AG04450 (cell line): ENCODE measurements around the gene GLP2R. TPM values are rescaled to one million over a fixed set of nuclear protein-coding genes. Genes with fewer than 3 reads are reported as not detected.

ENCODE experiments used
- CTCF ChIA-PET: fragments of 300-600, 350-600 bp; formaldehyde crosslinking; extraction: SDS; loops from one replicate; lab custom pipeline; 2022; ENCODE audit warnings: antibody characterized with exemption, inconsistent platforms; lab: Charles Lee
- POLR2A ChIA-PET: fragments of 350-600 bp; formaldehyde crosslinking; extraction: SDS; loops from one replicate; lab custom pipeline; 2021; ENCODE audit warnings: antibody characterized with exemption, inconsistent platforms; lab: Yijun Ruan, JAX
- DNase-seq: peaks from one replicate; pipeline ENCODE4 v3.0.0-alpha.2; 2011; ENCODE audit warnings: low read depth, low spot score
- H3K27ac ChIP-seq: one replicate; pipeline ENCODE4 v1.5.1; 2012; ENCODE audit warnings: low read depth, low read length, control low read depth
- H3K27me3 ChIP-seq: one replicate; pipeline ENCODE4 v1.6.0; 2012; ENCODE audit warnings: low read length; ENCODE audit not compliant: control insufficient read depth, insufficient read depth
- H3K4me3 ChIP-seq: 2 replicates; pipeline ENCODE4 v1.5.1; 2011; ENCODE audit warnings: mild to moderate bottlenecking, low read depth, low read length, control low read depth
- H3K9me3 ChIP-seq: 2 replicates; pipeline ENCODE4 v1.5.1; 2012; ENCODE audit warnings: low read length; ENCODE audit not compliant: control insufficient read depth, insufficient read depth
- polyA plus RNA-seq: library from polyadenylated mRNA; depleted of rRNA; stranded (reverse); fragments of >200 nt; gene quantifications from 2 replicates; pipeline ENCODE4 v1.2.3, GENCODE V29; 2011
- TF ChIP-seq, protein P1 (sequence below): IDR thresholded peaks from 2 replicates; pipeline ENCODE4 v1.5.1; 2011; ENCODE audit warnings: low read depth, low read length, control low read depth, inconsistent platforms

Gene GLP2R
- polyA plus RNA-seq, 1 experiment = 0.63 TPM

DNA sequence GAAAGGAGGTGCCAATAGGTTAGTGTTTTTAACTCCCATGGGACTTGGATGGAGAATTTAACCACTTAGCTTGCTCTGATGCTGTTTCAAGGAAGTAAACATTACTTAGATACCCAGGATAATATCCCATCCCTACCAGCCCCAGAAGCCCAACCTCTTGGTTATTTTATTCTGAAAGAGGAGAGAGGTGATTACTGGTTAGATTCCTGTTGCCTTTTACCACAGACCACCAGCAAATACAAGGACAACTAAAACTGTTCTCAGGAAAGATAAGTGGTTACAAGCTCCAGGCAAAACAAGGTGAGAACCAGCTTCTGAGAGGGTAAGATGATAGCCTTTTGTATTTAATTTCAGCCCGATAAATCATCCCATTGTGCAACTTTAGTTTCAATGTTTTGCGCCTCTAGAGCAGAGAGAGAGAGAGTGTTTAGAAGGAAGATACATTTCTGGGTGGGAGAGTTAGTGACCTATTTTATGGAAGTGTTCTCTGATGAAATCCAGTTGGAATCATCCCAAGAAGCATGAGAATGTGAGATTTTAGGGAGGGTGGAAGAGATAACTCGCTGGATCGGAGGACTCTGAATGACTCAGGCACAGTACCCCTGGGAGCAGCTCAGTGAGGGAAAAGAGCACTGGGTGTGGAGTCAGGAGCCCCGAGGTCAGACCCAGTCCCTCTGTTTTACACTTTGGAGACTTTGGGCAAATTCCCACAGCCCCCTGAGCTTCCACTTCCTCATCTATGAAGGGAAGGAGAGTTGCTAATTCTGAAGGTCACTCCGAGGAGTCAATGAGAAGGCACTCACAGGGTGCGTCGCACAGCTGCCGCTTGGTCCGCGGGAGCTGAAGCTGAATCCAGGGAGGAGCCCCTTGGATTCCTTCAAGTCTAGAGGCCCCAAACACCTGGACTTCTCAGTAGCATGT is 12.1 kb downstream of the GLP2R start:
- TF ChIP-seq, protein P1, sequence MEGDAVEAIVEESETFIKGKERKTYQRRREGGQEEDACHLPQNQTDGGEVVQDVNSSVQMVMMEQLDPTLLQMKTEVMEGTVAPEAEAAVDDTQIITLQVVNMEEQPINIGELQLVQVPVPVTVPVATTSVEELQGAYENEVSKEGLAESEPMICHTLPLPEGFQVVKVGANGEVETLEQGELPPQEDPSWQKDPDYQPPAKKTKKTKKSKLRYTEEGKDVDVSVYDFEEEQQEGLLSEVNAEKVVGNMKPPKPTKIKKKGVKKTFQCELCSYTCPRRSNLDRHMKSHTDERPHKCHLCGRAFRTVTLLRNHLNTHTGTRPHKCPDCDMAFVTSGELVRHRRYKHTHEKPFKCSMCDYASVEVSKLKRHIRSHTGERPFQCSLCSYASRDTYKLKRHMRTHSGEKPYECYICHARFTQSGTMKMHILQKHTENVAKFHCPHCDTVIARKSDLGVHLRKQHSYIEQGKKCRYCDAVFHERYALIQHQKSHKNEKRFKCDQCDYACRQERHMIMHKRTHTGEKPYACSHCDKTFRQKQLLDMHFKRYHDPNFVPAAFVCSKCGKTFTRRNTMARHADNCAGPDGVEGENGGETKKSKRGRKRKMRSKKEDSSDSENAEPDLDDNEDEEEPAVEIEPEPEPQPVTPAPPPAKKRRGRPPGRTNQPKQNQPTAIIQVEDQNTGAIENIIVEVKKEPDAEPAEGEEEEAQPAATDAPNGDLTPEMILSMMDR = no peak
- no peak overlapping the region for H3K4me3 ChIP-seq
- peaks cover 29% of the 10 kb centered on the region for H3K9me3 ChIP-seq
- ChIA-PET POLR2A (interaction anchor here (1.0 kb wide), 1 partner anchor 488 kb away, joined by 4 read pairs; no protein-coding TSS in a partner anchor), CTCF (no interaction called here)
- no peaks in the 10 kb centered on the region for H3K27me3 ChIP-seq
- H3K27ac ChIP-seq = no peak overlapping the region
- DNase-seq = no peak

DNA sequence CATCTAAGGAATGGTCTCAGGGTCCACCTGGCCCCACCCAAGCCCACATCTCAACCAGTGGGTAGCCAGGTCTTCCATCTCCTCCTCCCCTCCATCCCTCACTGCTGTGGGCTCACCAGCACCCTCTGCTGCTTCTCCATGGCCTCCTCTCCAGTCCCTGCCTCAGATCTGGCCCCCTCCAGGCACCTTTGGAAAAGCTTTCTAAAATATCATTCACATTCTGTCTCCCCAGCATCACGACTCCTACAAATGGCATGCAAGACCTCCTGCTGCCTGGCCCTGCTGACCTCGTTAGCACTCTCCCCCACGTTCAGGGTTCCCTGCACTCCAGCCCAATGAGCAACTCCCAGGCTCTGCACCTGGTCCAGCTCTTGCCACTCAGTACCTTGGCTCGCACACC is 13.7 kb downstream of the GLP2R start:
- ChIA-PET POLR2A (no interaction called here), CTCF (no interaction called here)
- H3K9me3 ChIP-seq = peaks cover 35% of the 10 kb centered on the region
- H3K27me3 ChIP-seq = no peaks in the 10 kb centered on the region
- TF ChIP-seq, protein P1 = no peak
- H3K4me3 ChIP-seq = no peak overlapping the region
- H3K27ac ChIP-seq = no peak overlapping the region
- DNase-seq = no peak

DNA sequence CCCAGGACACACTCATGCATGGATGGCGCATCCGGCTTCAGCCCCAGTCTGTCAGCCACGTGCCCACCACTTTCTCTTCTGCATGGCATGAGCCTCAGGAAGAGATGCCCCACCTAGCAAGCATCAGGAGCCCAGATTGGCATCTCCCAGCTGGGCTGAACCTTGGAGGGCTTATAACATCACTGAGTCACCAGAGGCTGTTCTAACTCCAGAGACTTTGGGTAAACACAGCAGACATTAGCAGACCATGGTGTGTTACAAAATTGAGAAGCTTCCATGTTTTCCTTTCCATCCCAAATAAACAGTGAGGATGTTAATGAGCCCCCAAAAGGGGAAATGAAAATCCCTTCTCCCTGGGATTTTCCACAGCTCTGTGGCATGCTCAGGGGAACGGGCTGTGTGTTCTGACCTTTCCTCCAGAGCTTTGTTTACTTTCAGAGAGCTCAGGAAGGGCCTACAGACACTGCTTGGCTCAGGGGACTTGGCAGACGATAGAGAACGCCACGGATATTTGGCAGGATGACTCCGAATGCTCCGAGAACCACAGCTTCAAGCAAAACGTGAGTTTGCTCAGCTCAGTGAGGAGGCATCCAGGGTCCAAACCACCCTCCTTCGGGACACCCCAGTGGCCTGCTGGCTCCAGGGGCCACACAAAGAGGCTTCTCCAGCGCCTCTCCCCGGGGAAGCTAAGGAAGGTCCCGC is 16.5 kb downstream of the GLP2R start:
- ChIA-PET CTCF (no interaction called here), POLR2A (no interaction called here)
- no peak for DNase-seq
- Histone ChIP-seq H3K27ac (peak overlapping the region; percentile 47), H3K4me3 (no peak overlapping the region), H3K9me3 (peaks cover 39% of the 10 kb centered on the region), H3K27me3 (no peaks in the 10 kb centered on the region)
- TF ChIP-seq, protein P1 = no peak

DNA sequence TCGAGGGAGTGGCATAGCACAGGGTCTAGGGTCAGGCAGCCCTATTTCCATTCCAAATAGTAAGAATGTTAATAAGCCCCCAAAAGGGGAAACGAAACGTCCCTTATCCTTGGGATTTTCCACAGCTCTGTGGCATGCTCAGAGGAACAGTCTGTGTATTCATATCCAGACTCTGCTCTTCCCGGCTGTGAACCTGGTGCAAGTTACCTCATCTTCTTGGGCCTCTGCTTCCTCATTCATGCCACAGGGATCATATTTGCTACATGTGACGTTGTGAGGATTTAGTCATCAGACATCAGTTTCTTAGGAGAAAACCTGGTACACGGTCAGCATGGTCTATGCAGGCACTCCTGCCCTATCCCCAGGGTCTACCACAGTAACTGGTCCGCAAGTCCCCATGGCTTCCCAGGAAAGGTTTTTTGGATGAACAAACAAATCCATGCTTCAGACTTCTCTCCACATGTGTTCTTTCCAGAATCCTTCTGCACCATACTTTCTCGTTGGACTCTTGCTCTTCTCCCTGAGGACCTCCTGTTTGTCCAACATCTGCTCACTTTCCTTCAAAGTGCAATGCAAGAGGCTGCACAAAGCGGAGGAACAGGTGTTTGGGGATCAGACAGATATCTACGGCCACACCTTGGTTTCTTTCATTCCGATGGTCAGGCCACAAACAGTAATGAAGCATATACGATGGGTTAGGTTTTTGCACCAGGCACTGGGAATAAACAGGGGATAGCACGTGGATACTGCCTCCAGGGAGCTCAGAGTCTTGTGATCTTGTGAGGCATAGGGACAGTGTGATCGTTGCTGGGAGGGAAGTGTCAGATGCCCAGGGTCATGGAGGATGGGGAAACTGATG is 17.7 kb downstream of the GLP2R start:
- Histone ChIP-seq H3K4me3 (no peak overlapping the region), H3K9me3 (peaks cover 38% of the 10 kb centered on the region), H3K27me3 (no peaks in the 10 kb centered on the region), H3K27ac (no peak overlapping the region)
- no peak for DNase-seq
- POLR2A ChIA-PET = no interaction called here
- CTCF ChIA-PET = no interaction called here
- TF ChIP-seq, protein P1 = no peak
